GM21619 (cell line): Measurements from ENCODE around the gene ZGRF1.
"Not testable (repeated sequence)": the region's sequence is repeated elsewhere in the genome, so short reads cannot be mapped to it uniquely, and the experiment has no call there.

Experiments used
- ATAC-seq: cut with Tn5 transposase; IDR thresholded peaks from one replicate; pipeline ENCODE4 v1.9.1; 2021; ENCODE audit not compliant: unreplicated experiment

ZGRF1 gene

DNA sequence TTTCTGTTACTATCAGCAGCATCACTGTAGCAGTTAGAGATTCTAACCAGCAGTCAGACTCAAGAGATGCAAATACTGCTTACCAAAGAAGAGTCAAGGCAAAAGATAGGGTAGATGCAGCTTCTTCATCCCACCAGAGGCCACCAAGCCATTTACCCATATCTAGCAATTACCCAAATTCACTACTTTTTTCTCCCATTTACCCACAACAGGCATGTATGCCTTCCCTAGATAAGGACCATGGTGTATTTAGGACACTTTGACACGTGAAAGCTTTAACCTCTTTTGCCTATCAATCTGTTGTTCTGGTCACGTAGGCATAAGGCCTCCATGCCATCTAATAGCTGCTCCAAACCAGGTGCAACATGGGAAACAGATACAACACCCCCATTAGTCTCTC is 5.8 kb upstream of the ZGRF1 start:
- no peak for ATAC-seq

DNA sequence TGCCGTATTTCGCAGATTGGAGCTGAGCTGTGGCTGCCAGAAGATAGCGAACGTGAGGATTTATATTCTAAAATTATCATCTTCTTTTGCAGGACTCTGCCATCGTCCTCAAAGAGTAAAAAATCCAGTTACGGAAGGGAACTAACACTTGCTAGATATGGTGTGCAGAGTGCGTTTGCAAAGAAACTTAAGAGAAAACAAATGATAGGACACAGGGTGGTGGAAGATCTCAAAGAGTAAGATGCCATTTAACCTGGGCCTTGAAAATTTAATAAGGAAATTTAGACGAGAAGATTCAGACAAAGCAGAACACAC is 800 bp upstream of the ZGRF1 start:
- ATAC-seq, result no peak

- ATAC-seq, result no peak
Observed at GRCh38 chr4:112633477-112634235, 3.1 kb downstream of the ZGRF1 start.

- ATAC-seq, result no peak
Observed at GRCh38 chr4:112626228-112626627, 10.5 kb downstream of the ZGRF1 start.

DNA sequence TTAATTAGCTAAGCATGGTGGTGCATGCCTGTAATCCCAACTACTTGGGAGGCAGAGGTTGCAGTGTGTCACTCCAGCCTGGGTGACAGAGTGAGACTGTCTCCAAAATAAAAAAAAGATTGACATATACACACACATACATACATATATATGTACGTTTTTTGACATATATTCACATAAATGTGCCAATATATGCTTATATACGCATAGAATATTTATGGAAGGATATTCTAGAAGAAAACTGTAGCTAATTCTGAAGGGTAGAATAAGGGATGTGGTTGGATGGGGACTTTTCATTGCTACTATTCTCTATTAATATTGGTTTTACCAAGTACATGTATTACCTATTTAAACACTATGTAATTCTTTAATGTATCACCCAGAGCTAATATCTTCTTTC is 19.7 kb downstream of the ZGRF1 start:
- ATAC-seq, result no peak

GRCh38 chr4:112612814-112613213 is 23.9 kb downstream of the ZGRF1 start:
- ATAC-seq, result not testable (repeated sequence)

- ATAC-seq, result peak; percentile 74
Observed at GRCh38 chr4:112604589-112604988, 32.1 kb downstream of the ZGRF1 start.

DNA sequence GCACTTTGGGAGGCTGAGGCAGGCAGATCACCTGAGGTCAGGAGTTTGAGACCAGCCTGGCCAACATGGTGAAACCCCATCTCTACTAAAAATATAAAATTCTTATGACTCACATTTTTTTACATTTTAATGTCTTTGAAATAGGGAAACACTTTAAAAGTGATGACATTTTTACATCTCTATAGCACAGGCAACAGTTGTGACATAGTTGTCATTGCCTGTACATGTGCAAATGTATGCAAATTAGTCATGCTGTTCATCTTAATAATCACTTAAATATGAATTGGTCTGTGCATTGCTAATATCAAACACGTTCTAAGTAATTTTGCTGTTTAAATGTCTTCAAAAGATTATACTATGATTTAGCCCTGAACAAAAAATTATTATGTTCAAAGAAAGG is 41.7 kb downstream of the ZGRF1 start:
- no peak for ATAC-seq

- no peak for ATAC-seq
Observed at GRCh38 chr4:112593438-112594133, 43.1 kb downstream of the ZGRF1 start.

- no peak for ATAC-seq
Observed at GRCh38 chr4:112592717-112593116, 44.0 kb downstream of the ZGRF1 start.

- no peak for ATAC-seq
Observed at GRCh38 chr4:112591593-112591992, 45.1 kb downstream of the ZGRF1 start.

- ATAC-seq, result no peak
Observed at GRCh38 chr4:112589206-112589605, 47.5 kb downstream of the ZGRF1 start.

DNA sequence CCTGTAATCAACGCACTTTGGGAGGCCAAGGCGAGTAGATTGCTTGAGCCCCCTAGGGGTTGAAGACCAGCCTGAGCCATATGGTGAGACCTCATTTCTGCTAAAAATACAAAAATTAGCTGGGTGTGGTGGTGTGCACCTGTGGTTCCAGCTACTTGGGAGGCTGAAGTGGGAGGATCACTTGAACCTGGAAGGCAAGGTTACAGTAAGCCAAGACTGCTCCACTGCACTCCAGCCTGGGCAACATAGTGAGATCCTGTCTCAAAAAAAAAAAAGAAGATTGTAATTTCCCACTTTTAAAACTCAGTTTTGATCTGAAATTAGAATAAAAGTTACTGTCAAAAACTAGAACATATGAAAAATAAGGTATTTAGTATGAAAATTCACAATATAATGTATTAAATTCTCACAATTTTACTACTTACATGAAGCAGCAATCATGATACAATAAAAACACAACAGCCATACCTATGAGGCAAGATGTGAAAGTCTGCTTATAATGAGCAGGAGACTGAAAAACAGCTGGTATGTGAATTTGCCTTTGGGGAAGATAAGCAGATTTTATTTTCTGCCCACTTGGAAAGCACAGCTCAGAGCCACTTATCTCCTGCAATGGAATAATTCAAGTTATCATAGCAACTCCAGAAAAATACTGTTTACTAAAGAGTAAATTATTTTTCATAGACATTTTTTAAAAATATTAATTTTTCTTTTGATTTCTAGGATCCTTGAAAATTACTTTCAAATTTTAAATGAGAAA is 50.6 kb downstream of the ZGRF1 start:
- no peak for ATAC-seq

DNA sequence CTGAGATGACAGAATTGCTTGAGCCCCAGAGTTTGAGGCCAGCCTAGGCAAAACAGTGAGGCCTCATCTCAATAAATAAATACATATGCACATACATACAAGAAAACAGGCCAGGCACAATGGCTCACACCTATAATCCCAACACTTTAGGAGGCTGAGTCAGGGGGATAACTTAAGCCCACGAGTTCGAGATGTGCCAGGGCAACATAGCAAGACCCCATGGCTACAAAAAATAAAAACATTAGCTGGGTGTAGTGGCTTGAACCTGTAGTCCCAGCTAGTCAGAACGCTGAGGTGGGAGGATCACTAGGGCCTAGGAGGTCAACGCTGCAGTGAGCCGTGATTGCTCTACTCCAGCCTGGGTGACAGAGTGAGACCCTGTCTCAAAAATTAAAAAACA is 69.2 kb downstream of the ZGRF1 start:
- no peak for ATAC-seq

DNA sequence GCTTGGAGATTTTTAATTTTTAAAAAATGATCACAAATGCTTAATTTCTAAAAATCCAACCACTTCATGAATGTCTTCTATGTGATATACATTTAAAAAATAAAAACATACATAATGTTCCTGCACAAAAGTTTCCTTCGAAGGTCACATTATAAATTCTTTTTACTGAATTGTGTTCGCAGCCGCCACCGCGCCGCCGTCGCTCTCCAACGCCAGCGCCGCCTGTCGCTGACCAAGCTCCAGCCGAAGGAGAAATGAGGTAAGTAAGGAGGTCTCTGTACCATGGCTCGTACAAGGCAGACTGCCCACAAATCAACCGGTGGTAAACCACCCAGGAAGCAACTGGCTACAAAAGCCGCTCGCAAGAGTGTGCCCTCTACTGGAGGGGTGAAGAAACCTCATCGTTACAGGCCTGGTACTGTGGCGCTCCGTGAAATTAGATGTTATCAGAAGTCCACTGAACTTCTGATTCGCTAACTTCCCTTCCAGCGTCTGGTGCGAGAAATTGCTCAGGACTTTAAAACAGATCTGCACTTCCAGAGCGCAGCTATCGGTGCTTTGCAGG is 71.9 kb downstream of the ZGRF1 start:
- ATAC-seq, result no peak

DNA sequence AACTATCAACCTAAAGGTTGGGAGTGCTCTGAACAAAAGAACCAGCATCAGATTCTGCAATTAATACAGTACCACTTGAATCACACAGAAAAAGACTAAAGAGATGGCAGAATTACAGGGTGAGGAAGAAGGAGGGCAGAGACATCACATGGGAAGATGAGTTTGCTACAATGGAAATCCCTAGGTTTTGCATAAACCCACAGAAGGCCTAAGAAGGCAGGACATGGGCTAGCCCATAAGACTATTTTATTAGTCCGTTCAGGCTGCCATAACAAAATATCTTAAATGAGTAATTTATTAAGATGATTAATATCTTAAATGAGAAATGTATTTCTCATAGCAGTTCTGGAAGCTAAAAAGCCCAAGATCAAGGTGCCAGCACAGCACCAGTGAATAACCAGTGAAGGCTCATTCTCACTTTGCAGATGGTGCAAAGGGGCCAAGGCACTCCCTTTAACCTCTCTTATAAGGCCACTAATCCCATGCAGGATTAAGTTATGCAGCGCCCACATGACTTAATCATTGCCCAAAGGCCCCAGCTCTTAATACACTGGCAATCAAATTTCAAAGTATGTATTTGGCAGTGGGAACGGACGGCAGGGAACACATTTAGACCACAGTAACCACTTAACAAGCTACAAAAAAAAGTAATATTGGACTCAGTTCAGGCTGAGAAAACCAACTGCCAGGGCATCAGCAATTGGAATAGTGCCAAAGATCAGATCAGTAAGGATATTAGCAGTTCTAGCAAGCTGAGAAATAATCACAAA is 73.1 kb downstream of the ZGRF1 start:
- ATAC-seq, result no peak

GRCh38 chr4:112562254-112562879 is 74.3 kb downstream of the ZGRF1 start:
- no peak for ATAC-seq

DNA sequence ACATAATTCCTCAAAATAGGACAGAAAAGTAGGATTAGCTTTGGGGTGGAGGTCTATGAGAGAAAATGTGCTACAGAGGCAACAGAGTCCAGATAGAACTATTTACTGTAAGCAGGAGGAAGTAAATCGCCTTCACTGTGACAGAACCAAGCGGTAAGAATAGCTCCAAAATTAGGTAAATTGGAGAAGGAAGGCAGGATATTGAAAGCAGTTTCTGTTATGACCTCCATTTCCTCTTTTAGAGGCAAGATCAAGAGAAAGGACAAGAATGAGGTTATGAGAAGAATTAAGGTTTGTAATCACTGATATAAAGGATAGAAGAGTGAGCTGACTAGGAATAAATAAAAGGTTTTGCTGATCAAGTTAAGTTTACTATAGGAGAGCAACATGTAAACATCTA is 76.6 kb downstream of the ZGRF1 start:
- peak; percentile 61 for ATAC-seq

DNA sequence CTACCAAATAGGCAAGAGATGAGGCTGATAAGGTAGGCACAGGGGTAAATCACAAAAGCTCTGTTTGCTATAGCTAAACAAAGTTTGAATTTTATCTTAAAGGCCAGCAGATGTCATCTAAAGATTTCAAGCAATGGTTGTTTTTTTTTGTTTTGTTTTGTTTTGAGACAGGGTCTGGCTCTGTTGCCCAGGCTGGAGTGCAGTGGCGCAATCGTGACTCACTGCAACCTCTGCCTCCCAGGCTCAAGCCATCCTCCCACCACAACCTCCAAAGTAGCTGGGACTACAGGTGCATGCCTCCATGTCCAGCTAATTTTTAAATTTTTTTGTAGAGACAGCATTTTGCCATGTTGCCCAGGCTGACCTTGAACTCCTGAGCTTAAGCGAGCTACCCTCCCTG is 77.7 kb downstream of the ZGRF1 start:
- ATAC-seq, result no peak

DNA sequence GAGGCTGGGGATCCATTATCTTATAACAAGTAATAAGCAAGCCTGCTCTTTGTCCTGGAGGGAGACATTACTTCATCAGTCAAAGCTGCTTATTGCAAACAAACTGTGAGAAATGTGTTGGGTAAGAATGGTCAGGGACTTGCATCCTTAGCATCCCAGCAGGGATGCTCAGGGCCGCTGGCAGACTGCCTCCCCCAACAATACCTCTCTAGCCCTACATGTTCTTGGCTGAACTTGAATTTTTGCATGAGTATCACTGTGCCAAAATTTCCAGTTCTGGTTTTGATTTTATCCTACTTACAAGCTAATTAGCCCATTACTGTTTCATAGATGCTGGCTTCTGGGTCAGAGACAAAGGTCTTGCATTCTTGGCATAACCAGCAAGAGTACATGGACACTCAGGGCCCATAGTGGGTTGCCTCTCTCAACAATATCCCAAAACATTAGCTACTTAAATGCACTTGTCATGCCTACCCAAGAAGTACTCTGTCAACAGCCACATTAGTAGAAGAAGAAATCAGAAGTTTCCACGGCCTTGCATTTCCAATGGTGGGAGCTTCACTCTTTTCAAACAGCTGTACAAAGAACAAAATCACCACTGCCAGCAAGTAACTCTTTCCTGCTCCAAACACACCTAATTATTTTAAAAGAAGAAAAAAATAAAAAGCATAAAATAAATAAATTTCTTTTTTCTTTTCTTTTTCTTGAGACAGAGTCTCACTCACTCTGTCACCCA is 78.9 kb downstream of the ZGRF1 start:
- ATAC-seq, result no peak
